ENCODE data around the gene BANF1.

- TF ChIP-seq CTCF (IDR thresholded peaks at IDR 0.05) (no peak), IRF2 (CRISPR knock-in tag; IDR thresholded peaks at IDR 0.05; ENCODE audit: borderline replicate concordance, low read depth) (no peak), CREB1 (CRISPR knock-in tag; IDR thresholded peaks at IDR 0.05) (no peak), ELF4 (CRISPR knock-in tag; IDR thresholded peaks at IDR 0.05; ENCODE audit: low read depth) (no peak), SP1 (CRISPR knock-in tag; conservative IDR thresholded peaks at IDR 0.05) (no peak)
- TF ChIP-seq, protein P1, sequence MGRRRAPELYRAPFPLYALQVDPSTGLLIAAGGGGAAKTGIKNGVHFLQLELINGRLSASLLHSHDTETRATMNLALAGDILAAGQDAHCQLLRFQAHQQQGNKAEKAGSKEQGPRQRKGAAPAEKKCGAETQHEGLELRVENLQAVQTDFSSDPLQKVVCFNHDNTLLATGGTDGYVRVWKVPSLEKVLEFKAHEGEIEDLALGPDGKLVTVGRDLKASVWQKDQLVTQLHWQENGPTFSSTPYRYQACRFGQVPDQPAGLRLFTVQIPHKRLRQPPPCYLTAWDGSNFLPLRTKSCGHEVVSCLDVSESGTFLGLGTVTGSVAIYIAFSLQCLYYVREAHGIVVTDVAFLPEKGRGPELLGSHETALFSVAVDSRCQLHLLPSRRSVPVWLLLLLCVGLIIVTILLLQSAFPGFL (CRISPR knock-in tag; IDR thresholded peaks at IDR 0.05; ENCODE audit: borderline replicate concordance), result no peak
Measured at GRCh38 chr11:66042227-66042995, 40.1 kb downstream of the BANF1 start.
